Spleen (tissue), 7 donors: ENCODE measurements around the gene MEOX2.

Source experiments
- POLR2A ChIP-seq, 3 donors: fragments of 450-650 bp; IDR thresholded peaks; one replicate each; pipeline ENCODE4 v1.5.1; 2017; ENCODE audit warnings: antibody characterized with exemption in 3 of 3, mild to moderate bottlenecking in 1 of 3
- TF ChIP-seq, protein P1 (sequence below), 11 experiments: fragments of 200-600 bp in 7 of 11; fragments of 450-650 bp in 4 of 11; sonication (generic) in 4 of 11; IDR thresholded peaks in 8 of 11; conservative IDR thresholded peaks in 3 of 11; 1 replicate in 7 of 11; 2 replicates in 4 of 11; pipeline versions ENCODE4 v1.4.0 to v1.8.0; 2016 to 2021; ENCODE audit warnings: antibody characterized with exemption in 11 of 11, inconsistent platforms in 4 of 11, mild to moderate bottlenecking in 1 of 11
- donor health status: DM: no; HTN: no; CAD: no; lungs with moderate emphysema.
- donor health status: DM: no; HTN: no; CAD: no.
- donor health status: DM: no; HTN: no; CAD: no.

DNA sequence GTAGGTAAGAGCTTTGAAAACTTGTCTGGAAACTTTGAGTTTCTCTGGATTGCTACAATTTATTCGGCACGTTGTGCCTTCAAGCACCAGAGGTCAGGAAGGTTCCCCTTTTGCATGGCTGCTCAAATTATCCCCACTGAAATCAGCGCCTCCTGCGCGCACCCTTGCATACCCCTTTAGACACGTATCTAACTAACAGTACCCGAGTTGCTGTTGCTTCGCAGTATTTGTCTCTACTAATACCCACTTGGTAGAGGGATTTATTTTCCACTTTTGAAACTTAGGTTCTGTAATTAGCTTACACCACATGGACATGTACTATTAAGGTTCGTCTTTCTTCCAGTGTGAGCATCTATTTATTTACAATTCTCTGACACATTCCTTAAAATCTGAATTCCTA is 1.6 kb downstream of the MEOX2 start:
- TF ChIP-seq, protein P1, sequence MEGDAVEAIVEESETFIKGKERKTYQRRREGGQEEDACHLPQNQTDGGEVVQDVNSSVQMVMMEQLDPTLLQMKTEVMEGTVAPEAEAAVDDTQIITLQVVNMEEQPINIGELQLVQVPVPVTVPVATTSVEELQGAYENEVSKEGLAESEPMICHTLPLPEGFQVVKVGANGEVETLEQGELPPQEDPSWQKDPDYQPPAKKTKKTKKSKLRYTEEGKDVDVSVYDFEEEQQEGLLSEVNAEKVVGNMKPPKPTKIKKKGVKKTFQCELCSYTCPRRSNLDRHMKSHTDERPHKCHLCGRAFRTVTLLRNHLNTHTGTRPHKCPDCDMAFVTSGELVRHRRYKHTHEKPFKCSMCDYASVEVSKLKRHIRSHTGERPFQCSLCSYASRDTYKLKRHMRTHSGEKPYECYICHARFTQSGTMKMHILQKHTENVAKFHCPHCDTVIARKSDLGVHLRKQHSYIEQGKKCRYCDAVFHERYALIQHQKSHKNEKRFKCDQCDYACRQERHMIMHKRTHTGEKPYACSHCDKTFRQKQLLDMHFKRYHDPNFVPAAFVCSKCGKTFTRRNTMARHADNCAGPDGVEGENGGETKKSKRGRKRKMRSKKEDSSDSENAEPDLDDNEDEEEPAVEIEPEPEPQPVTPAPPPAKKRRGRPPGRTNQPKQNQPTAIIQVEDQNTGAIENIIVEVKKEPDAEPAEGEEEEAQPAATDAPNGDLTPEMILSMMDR (IDR thresholded peaks at IDR 0.05 in 8 of 11, conservative IDR thresholded peaks at IDR 0.05 in 3 of 11) = no peak
- TF ChIP-seq POLR2A (IDR thresholded peaks at IDR 0.05) = no peak
